ENCODE measurements around the gene ZBTB42.

GRCh38 chr14:104845033-104845666, 44.2 kb downstream of the ZBTB42 start:
- TF ChIP-seq CTCF (IDR thresholded peaks at IDR 0.05), result no peak
- no peak for TF ChIP-seq EZH2 (IDR thresholded peaks at IDR 0.05; ENCODE audit: borderline replicate concordance, insufficient read depth, low read depth, low read length, poor library complexity, severe bottlenecking)
